Measurements from ENCODE around the gene PSMA7. TPM values are rescaled to one million over a fixed set of nuclear protein-coding genes. Genes with fewer than 3 reads are reported as not detected.

The PSMA7 gene
- total and polyA plus RNA-seq, 2 donors (not counting 1 experiment from before 2014, with no cell fraction given) = 140 to 252 TPM

DNA sequence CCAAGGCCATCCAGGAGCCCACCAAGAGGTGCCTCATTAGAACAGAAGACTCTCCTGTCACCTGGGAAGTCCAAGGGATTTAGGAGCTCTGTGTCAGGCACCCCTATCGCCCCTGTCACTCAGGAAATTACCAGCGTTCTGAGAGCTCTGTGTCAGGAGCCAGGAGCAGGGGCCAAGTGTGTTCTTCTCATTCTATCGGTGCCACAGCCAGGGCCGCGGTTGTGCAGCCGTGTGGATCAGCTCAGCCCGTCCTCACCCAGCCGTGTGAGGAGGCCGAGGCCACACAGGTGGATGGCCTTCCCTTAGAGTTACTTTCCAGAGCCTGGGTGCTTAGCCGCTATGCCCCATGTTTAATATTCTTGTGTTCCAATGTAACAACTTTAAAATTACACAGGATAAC, 49.4 kb upstream of the PSMA7 start:
- H3K4me1 Mint-ChIP-seq = peaks cover 8% of the 10 kb centered on the region

DNA sequence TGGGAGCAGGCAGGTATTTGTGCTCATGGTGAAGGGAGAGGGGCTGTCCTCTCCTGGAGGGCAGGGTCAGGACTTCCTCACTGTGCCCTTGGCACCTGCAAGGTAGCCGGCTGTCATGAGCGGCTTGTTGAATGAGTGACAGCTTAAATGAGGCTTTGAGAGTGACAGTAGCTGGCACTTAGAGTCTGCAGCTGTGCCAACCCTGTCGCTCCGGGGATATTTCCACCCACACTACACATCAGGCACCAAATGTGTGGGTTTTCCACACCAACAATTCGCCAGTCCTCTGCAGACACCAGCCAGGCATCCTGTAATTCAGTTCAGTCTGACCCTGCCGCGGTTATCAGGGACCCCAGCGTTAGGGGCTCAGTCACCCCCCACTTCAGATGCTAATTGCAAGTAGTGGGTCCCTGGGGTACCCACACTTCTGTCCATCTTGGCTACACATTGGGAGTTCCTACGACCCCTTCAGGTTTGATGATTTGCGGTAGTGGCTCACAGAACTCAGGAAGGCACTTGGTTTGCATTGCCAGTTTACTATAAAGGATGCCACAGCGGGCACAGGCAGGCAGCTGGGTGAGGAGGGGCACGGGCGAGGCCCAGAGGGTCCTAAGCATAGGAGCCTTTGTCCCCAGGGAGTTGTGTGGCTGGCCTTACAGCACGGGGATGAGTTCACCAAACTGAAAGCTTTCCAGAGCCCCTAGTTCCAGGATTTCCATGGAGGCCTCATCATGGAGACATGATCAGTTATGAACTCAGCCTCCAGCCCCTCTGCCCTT, 48.8 kb upstream of the PSMA7 start:
- Histone ChIP-seq H3K27ac (ENCODE audit: low read length in 2 of 2) (no peak overlapping the region), H3K9me3 (ENCODE audit: control extremely low read depth in 1 of 3, control insufficient read depth in 2 of 3, insufficient read depth in 1 of 3, low read length in 2 of 3) (no peaks in the 10 kb centered on the region), H2AFZ (ENCODE audit: insufficient read depth, low read depth, low read length, poor library complexity, severe bottlenecking) (no peak overlapping the region), H3K9ac (ENCODE audit: low read length) (no peak overlapping the region), H3K27me3 (replicated peaks in 1 of 4; ENCODE audit: control extremely low read depth in 1 of 4, control insufficient read depth in 3 of 4, insufficient read depth in 4 of 4, low read length in 3 of 4) (no peaks in the 10 kb centered on the region), H3K4me1 (ENCODE audit: control insufficient read depth in 2 of 2, insufficient read depth in 2 of 2, low read length in 2 of 2) (no peaks in the 10 kb centered on the region), H3K79me2 (ENCODE audit: control insufficient read depth, insufficient read depth, low read length) (peaks cover 52% of the 10 kb centered on the region), H3K36me3 (replicated peaks in 1 of 2; ENCODE audit: control extremely low read depth in 1 of 2, control insufficient read depth in 1 of 2, extremely low read depth in 1 of 2, insufficient read depth in 2 of 2, low read length in 1 of 2) (peaks cover 4 to 41% of the 10 kb centered on the region in 2 experiments), H3K4me3 (ENCODE audit: control extremely low read depth in 1 of 5, extremely low read depth in 1 of 5, insufficient read depth in 1 of 5, low read depth in 2 of 5, low read length in 4 of 5) (no peak overlapping the region), H3K4me2 (replicated peaks; ENCODE audit: low read depth, low read length, poor library complexity, severe bottlenecking) (no peak overlapping the region), H4K20me1 (ENCODE audit: control insufficient read depth, insufficient read depth, low read length, poor library complexity, severe bottlenecking) (peaks cover 20% of the 10 kb centered on the region)
- no peaks in the 10 kb centered on the region for H3K27me3 Mint-ChIP-seq
- no peak overlapping the region for H3K4me3 Mint-ChIP-seq
- TF ChIP-seq, protein P1, sequence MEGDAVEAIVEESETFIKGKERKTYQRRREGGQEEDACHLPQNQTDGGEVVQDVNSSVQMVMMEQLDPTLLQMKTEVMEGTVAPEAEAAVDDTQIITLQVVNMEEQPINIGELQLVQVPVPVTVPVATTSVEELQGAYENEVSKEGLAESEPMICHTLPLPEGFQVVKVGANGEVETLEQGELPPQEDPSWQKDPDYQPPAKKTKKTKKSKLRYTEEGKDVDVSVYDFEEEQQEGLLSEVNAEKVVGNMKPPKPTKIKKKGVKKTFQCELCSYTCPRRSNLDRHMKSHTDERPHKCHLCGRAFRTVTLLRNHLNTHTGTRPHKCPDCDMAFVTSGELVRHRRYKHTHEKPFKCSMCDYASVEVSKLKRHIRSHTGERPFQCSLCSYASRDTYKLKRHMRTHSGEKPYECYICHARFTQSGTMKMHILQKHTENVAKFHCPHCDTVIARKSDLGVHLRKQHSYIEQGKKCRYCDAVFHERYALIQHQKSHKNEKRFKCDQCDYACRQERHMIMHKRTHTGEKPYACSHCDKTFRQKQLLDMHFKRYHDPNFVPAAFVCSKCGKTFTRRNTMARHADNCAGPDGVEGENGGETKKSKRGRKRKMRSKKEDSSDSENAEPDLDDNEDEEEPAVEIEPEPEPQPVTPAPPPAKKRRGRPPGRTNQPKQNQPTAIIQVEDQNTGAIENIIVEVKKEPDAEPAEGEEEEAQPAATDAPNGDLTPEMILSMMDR (IDR thresholded peaks at IDR 0.05) = no peak
- no peak for TF ChIP-seq EZH2 (IDR thresholded peaks at IDR 0.05; ENCODE audit: borderline replicate concordance, insufficient read depth, low read depth, low read length, poor library complexity, severe bottlenecking)
- CTCF ChIA-PET = no interaction called here
- intact Hi-C loops (cut with micrococcal nuclease) = no loop called here
- no peaks in the 10 kb centered on the region for H3K9me3 Mint-ChIP-seq (ENCODE audit: insufficient read depth)
- POLR2A ChIA-PET = interaction anchor here (0.5 kb wide), 1 partner anchor 14 kb away, joined by 8 read pairs; no protein-coding TSS in a partner anchor
- 90% methylated on average over 14 of the region's 14 CpGs for WGBS (ENCODE audit: insufficient coverage)
- no peak for DNase-seq
- ATAC-seq (ENCODE audit: low read depth) = no peak
- H3K4me1 Mint-ChIP-seq = peaks cover 15% of the 10 kb centered on the region
- no peak overlapping the region for H3K27ac Mint-ChIP-seq

More for the DNA sequence above, 49.4 kb upstream of the PSMA7 start:
- H3K36me3 ChIP-seq (replicated peaks in 1 of 2; ENCODE audit: control extremely low read depth in 1 of 2, control insufficient read depth in 1 of 2, extremely low read depth in 1 of 2, insufficient read depth in 2 of 2, low read length in 1 of 2) = peaks cover 4 to 43% of the 10 kb centered on the region in 2 experiments
- no peak overlapping the region for H3K27ac ChIP-seq (ENCODE audit: low read length in 2 of 2)
- peaks cover 17% of the 10 kb centered on the region for H4K20me1 ChIP-seq (ENCODE audit: control insufficient read depth, insufficient read depth, low read length, poor library complexity, severe bottlenecking)
- no peak for TF ChIP-seq EZH2 (IDR thresholded peaks at IDR 0.05; ENCODE audit: borderline replicate concordance, insufficient read depth, low read depth, low read length, poor library complexity, severe bottlenecking)
- H3K4me3 Mint-ChIP-seq = no peak overlapping the region
- ChIA-PET CTCF (no interaction called here), POLR2A (no interaction called here)
- peaks cover 49% of the 10 kb centered on the region for H3K79me2 ChIP-seq (ENCODE audit: control insufficient read depth, insufficient read depth, low read length)
- H3K4me1 ChIP-seq (ENCODE audit: control insufficient read depth in 2 of 2, insufficient read depth in 2 of 2, low read length in 2 of 2) = no peaks in the 10 kb centered on the region
- 97% methylated on average over 9 of the region's 10 CpGs for WGBS (ENCODE audit: insufficient coverage)
- ATAC-seq (ENCODE audit: low read depth) (no peak), DNase-seq (no peak)
- no peaks in the 10 kb centered on the region for H3K27me3 Mint-ChIP-seq
- H3K4me2 ChIP-seq (replicated peaks; ENCODE audit: low read depth, low read length, poor library complexity, severe bottlenecking) = no peak overlapping the region
- H3K4me3 ChIP-seq (ENCODE audit: control extremely low read depth in 1 of 5, extremely low read depth in 1 of 5, insufficient read depth in 1 of 5, low read depth in 2 of 5, low read length in 4 of 5) = no peak overlapping the region
- H3K27me3 ChIP-seq (replicated peaks in 1 of 4; ENCODE audit: control extremely low read depth in 1 of 4, control insufficient read depth in 3 of 4, insufficient read depth in 4 of 4, low read length in 3 of 4) = no peaks in the 10 kb centered on the region
- intact Hi-C loops (cut with micrococcal nuclease) = no loop called here
- H3K9ac ChIP-seq (ENCODE audit: low read length) = no peak overlapping the region
- H3K9me3 Mint-ChIP-seq (ENCODE audit: insufficient read depth) = no peaks in the 10 kb centered on the region
- H3K27ac Mint-ChIP-seq = no peak overlapping the region
- no peak overlapping the region for H2AFZ ChIP-seq (ENCODE audit: insufficient read depth, low read depth, low read length, poor library complexity, severe bottlenecking)
- H3K9me3 ChIP-seq (ENCODE audit: control extremely low read depth in 1 of 3, control insufficient read depth in 2 of 3, insufficient read depth in 1 of 3, low read length in 2 of 3) = no peaks in the 10 kb centered on the region
